K562 (cell line): ENCODE data around the gene NUFIP2. TPM values are rescaled to one million over a fixed set of nuclear protein-coding genes. Genes with fewer than 3 reads are reported as not detected.

Experiments used
- BHLHE40 ChIP-seq: IDR thresholded peaks from 2 replicates; pipeline ENCODE4 v1.6.1; 2011; ENCODE audit warnings: low read length, improper control_type of control experiment
- CEBPG ChIP-seq, 3 experiments: fragments of 200-800 bp in 1 of 3; sonication (Bioruptor generic) in 1 of 3; sonication (generic) in 1 of 3; formaldehyde crosslinking in 1 of 3; IDR thresholded peaks in 2 of 3; conservative IDR thresholded peaks in 1 of 3; 2 replicates each; pipeline versions ENCODE4 v1.6.1 to v1.8.0; 2016 to 2022; ENCODE audit warnings: missing compliant biosample characterization in 2 of 3, missing genetic modification characterization in 2 of 3, mild to moderate bottlenecking in 1 of 3, missing genetic modification reagents in 1 of 3
- CTCFL ChIP-seq: IDR thresholded peaks from 2 replicates; pipeline ENCODE4 v1.6.1; 2011; ENCODE audit warnings: borderline replicate concordance, low read depth, mild to moderate bottlenecking, moderate library complexity, low read length; ENCODE audit not compliant: insufficient read depth, poor library complexity, severe bottlenecking
- EP400 ChIP-seq: fragments of 450-650 bp; IDR thresholded peaks from 2 replicates; pipeline ENCODE4 v1.6.1; 2017; ENCODE audit warnings: antibody characterized with exemption, mild to moderate bottlenecking, moderate library complexity
- HDGF ChIP-seq: fragments of 450-650 bp; IDR thresholded peaks from 2 replicates; pipeline ENCODE4 v1.6.1; 2016
- HLTF ChIP-seq: fragments of 450-650 bp; IDR thresholded peaks from 2 replicates; pipeline ENCODE4 v1.6.1; 2016
- HMBOX1 ChIP-seq: sonication (generic); IDR thresholded peaks from 2 replicates; pipeline ENCODE4 v1.6.1; 2016
- MED1 ChIP-seq: sonication (generic); formaldehyde crosslinking; IDR thresholded peaks from 2 replicates; pipeline ENCODE4 v1.8.1; 2023; ENCODE audit warnings: missing genetic modification reagents, borderline replicate concordance
- MEIS2 ChIP-seq: fragments of 450-650 bp; IDR thresholded peaks from 2 replicates; pipeline ENCODE4 v1.6.1; 2014; ENCODE audit warnings: mild to moderate bottlenecking; ENCODE audit not compliant: partially characterized antibody
- MNT ChIP-seq, 2 experiments: fragments of 450-650 bp; conservative IDR thresholded peaks; 2 replicates each; pipeline ENCODE4 v1.6.1; 2017; ENCODE audit warnings: mild to moderate bottlenecking in 2 of 2, moderate library complexity in 2 of 2
- MYNN ChIP-seq, 2 experiments: sonication (generic); formaldehyde crosslinking in 1 of 2; IDR thresholded peaks; 2 replicates each; pipeline versions ENCODE4 v1.5.0 to v1.6.1; 2016 to 2020; ENCODE audit warnings: antibody characterized with exemption in 1 of 2, missing genetic modification reagents in 1 of 2
- NFYB ChIP-seq: IDR thresholded peaks from 2 replicates; pipeline ENCODE4 v1.6.1; 2011; ENCODE audit warnings: mild to moderate bottlenecking, moderate library complexity; ENCODE audit not compliant: insufficient read length; ENCODE audit errors: extremely low read depth
- POLR2A ChIP-seq: fragments of 450-650 bp; conservative IDR thresholded peaks from 2 replicates; pipeline ENCODE4 v1.6.1; 2016
- POLR2AphosphoS5 ChIP-seq: IDR thresholded peaks from 2 replicates; pipeline ENCODE4 v1.6.1; 2011; ENCODE audit warnings: mild to moderate bottlenecking, low read depth, low read length, moderate library complexity; ENCODE audit not compliant: control insufficient read depth, insufficient read depth
- POLR2G ChIP-seq: fragments of 200-400 bp; formaldehyde crosslinking; IDR thresholded peaks from 2 replicates; pipeline ENCODE4 v1.6.1; 2017; ENCODE audit warnings: low read depth, mild to moderate bottlenecking, antibody characterized with exemption, low read length, moderate library complexity
- RBFOX2 ChIP-seq: fragments of 200-400 bp; formaldehyde crosslinking; IDR thresholded peaks from 2 replicates; pipeline ENCODE4 v1.6.1; 2017; ENCODE audit warnings: low read depth, mild to moderate bottlenecking, low read length, moderate library complexity
- SMARCE1 ChIP-seq: fragments of 450-650 bp; IDR thresholded peaks from 2 replicates; pipeline ENCODE4 v1.7.1; 2016; ENCODE audit warnings: mild to moderate bottlenecking
- TBL1XR1 ChIP-seq, 2 experiments: IDR thresholded peaks; 2 replicates each; pipeline ENCODE4 v1.6.1; 2012; ENCODE audit warnings: improper control_type of control experiment in 2 of 2, low read length in 2 of 2, mild to moderate bottlenecking in 1 of 2
- ZNF212 ChIP-seq: fragments of 450-650 bp; formaldehyde crosslinking; IDR thresholded peaks from 2 replicates; pipeline ENCODE4 v1.4.0; 2020; ENCODE audit warnings: mild to moderate bottlenecking
- polyA plus RNA-seq, 8 experiments: library from polyadenylated mRNA; depleted of rRNA in 4 of 8; stranded (reverse) in 5 of 8; unstranded in 3 of 8; fragments of >200 nt; fragmentation: Nextera tagmentation in 2 of 8; fragmentation: Illumina TruSeq in 1 of 8; extraction: Ambion mirVana in 2 of 8; extraction: Trizol in 1 of 8; gene quantifications; 2 replicates each; pipeline versions ENCODE4 v1.2.1 to v1.2.3, GENCODE V29; 2011 to 2014; ENCODE audit warnings: inconsistent platforms in 1 of 8, missing spikeins in 1 of 8
- total RNA-seq, 7 experiments: library from RNA; depleted of rRNA in 6 of 7; stranded (reverse); fragments of >200 nt in 6 of 7; fragmentation: Illumina TruSeq in 2 of 7; extraction: Trizol in 2 of 7; gene quantifications; 2 replicates each; pipeline versions ENCODE4 v1.2.1 to v1.2.3, GENCODE V29; 2011 to 2021; ENCODE audit warnings: low replicate concordance in 1 of 7
- TF ChIP-seq, protein P1 (sequence below): IDR thresholded peaks from 2 replicates; pipeline ENCODE4 v1.6.1; 2012; ENCODE audit warnings: low read depth, low read length, improper control_type of control experiment, borderline replicate concordance

Gene NUFIP2
- total and polyA plus RNA-seq, 9 of the 15 experiments (the other 6 are each of a cell fraction or from before 2014, with no cell fraction given), result 4.9 to 40.7 (median 18.5) TPM

GRCh38 chr17:29291163-29291752 is 2.7 kb downstream of the NUFIP2 start (continued):
- TF ChIP-seq MNT (conservative IDR thresholded peaks at IDR 0.05) (peak in 1 of 2 experiments; percentile 40; a peak in 1 of 4 replicates), ZNF212 (no peak), CEBPG (CRISPR knock-in tag; IDR thresholded peaks at IDR 0.05) (no peak), CEBPG (tag; conservative IDR thresholded peaks at IDR 0.05 in 1 of 2, IDR thresholded peaks at IDR 0.05 in 1 of 2) (peak in 1 of 2 experiments; percentile 64; a peak in 2 of 4 replicates), RBFOX2 (peak; percentile 15; the same call in 1 of the 2 replicates), NFYB (no peak), TBL1XR1 (IDR thresholded peaks at IDR 0.05; ENCODE audit: low read length in 2 of 2) (peak in 1 of 2 experiments; percentile 19; a peak in 1 of 4 replicates), SMARCE1 (peak; percentile 63; the same call in 1 of the 2 replicates), CTCFL (peak; percentile 40), POLR2G (no peak), MEIS2 (peak; percentile 54), EP400 (0 out of 2 replicates have a peak, but pooled peaks have one; percentile 25), MED1 (CRISPR knock-in tag) (no peak), BHLHE40 (no peak), HMBOX1 (peak; percentile 63; the same call in 1 of the 2 replicates), POLR2AphosphoS5 (no peak), MYNN (IDR thresholded peaks at IDR 0.05) (no peak), MYNN (CRISPR knock-in tag; IDR thresholded peaks at IDR 0.05) (no peak), POLR2A (no peak), HDGF (no peak), HLTF (no peak)
- TF ChIP-seq, protein P1, sequence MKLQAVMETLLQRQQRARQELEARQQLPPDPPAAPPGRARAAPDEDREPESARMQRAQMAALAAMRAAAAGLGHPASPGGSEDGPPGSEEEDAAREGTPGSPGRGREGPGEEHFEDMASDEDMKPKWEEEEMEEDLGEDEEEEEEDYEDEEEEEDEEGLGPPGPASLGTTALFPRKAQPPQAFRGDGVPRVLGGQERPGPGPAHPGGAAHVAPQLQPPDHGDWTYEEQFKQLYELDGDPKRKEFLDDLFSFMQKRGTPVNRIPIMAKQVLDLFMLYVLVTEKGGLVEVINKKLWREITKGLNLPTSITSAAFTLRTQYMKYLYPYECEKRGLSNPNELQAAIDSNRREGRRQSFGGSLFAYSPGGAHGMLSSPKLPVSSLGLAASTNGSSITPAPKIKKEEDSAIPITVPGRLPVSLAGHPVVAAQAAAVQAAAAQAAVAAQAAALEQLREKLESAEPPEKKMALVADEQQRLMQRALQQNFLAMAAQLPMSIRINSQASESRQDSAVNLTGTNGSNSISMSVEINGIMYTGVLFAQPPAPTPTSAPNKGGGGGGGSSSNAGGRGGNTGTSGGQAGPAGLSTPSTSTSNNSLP, result peak; percentile 98
